HepG2 (cell line): ENCODE measurements around the gene CDR2L. TPM values are rescaled to one million over a fixed set of nuclear protein-coding genes. Genes with fewer than 3 reads are reported as not detected.
A peak's percentile ranks its signal among the peaks of the same experiment; 100 is the strongest.

Experiments
- FOXP1 ChIP-seq, 2 experiments: fragments of 450-650 bp in 1 of 2; IDR thresholded peaks; 2 replicates each; pipeline ENCODE4 v1.6.1; 2017 to 2018; ENCODE audit warnings: antibody characterized with exemption in 1 of 2
- MXD4 ChIP-seq: IDR thresholded peaks from 2 replicates; pipeline ENCODE4 v1.6.1; 2016; ENCODE audit warnings: mild to moderate bottlenecking, missing biosample characterization, missing genetic modification reagents
- NCOA2 ChIP-seq: sonication (generic); formaldehyde crosslinking; IDR thresholded peaks from 2 replicates; pipeline ENCODE4 v1.8.0; 2022; ENCODE audit warnings: inconsistent platforms
- NR1H2 ChIP-seq: sonication (generic); formaldehyde crosslinking; IDR thresholded peaks from 2 replicates; pipeline ENCODE4 v1.8.1; 2022; ENCODE audit warnings: low read depth, missing genetic modification reagents, borderline replicate concordance
- POGZ ChIP-seq: sonication (generic); formaldehyde crosslinking; IDR thresholded peaks from 2 replicates; pipeline ENCODE4 v1.4.0; 2020; ENCODE audit warnings: mild to moderate bottlenecking, missing genetic modification reagents
- SRY ChIP-seq: sonication (generic); formaldehyde crosslinking; IDR thresholded peaks from 2 replicates; pipeline ENCODE4 v1.8.0; 2022; ENCODE audit warnings: mild to moderate bottlenecking, missing genetic modification reagents
- SSRP1 ChIP-seq: IDR thresholded peaks from 2 replicates; pipeline ENCODE4 v1.6.1; 2016; ENCODE audit warnings: control low read depth
- TBX3 ChIP-seq: fragments of 450-650 bp; IDR thresholded peaks from 2 replicates; pipeline ENCODE4 v1.6.1; 2017; ENCODE audit warnings: antibody characterized with exemption, mild to moderate bottlenecking, inconsistent platforms, borderline replicate concordance
- ZNF230 ChIP-seq: sonication (generic); formaldehyde crosslinking; IDR thresholded peaks from 2 replicates; pipeline ENCODE4 v1.4.0; 2020; ENCODE audit warnings: mild to moderate bottlenecking, missing genetic modification reagents
- ZNF256 ChIP-seq: sonication (generic); formaldehyde crosslinking; conservative IDR thresholded peaks from 2 replicates; pipeline ENCODE4 v1.4.0; 2020; ENCODE audit warnings: missing genetic modification reagents
- ZNF263 ChIP-seq: sonication (generic); formaldehyde crosslinking; IDR thresholded peaks from 2 replicates; pipeline ENCODE4 v1.4.0; 2020; ENCODE audit warnings: missing genetic modification reagents
- ZNF570 ChIP-seq: sonication (generic); formaldehyde crosslinking; IDR thresholded peaks from 2 replicates; pipeline ENCODE4 v1.4.0; 2020; ENCODE audit warnings: mild to moderate bottlenecking, missing genetic modification reagents, borderline replicate concordance
- ZNF749 ChIP-seq: sonication (generic); formaldehyde crosslinking; IDR thresholded peaks from 2 replicates; pipeline ENCODE4 v1.8.0; 2022; ENCODE audit warnings: mild to moderate bottlenecking, missing genetic modification reagents, moderate library complexity, borderline replicate concordance
- ZNF776 ChIP-seq: sonication (generic); formaldehyde crosslinking; IDR thresholded peaks from 2 replicates; pipeline ENCODE4 v1.4.0; 2020; ENCODE audit warnings: mild to moderate bottlenecking, missing genetic modification reagents
- ZNF788 ChIP-seq: sonication (generic); formaldehyde crosslinking; IDR thresholded peaks from 2 replicates; pipeline ENCODE4 v1.5.0; 2020; ENCODE audit warnings: mild to moderate bottlenecking, missing genetic modification reagents, borderline replicate concordance
- ZSCAN12 ChIP-seq: sonication (generic); formaldehyde crosslinking; IDR thresholded peaks from 2 replicates; pipeline ENCODE4 v1.9.0; 2021; ENCODE audit warnings: mild to moderate bottlenecking, missing genetic modification reagents
- polyA plus RNA-seq, 8 experiments: library from polyadenylated mRNA; depleted of rRNA in 3 of 8; stranded (reverse) in 7 of 8; unstranded in 1 of 8; fragments of >200 nt; fragmentation: Illumina TruSeq in 4 of 8; extraction: Trizol in 4 of 8; gene quantifications; 2 replicates each; pipeline versions ENCODE4 v1.2.1 to v1.2.3, GENCODE V29; 2011 to 2016; ENCODE audit warnings: low read depth in 4 of 8, missing spikeins in 1 of 8, mixed read lengths in 1 of 8; ENCODE audit not compliant: insufficient read depth in 1 of 8
- total RNA-seq, 5 experiments: library from RNA; depleted of rRNA; stranded (reverse); fragments of >200 nt; fragmentation: Illumina TruSeq; extraction: Trizol; gene quantifications; 2 replicates each; pipeline ENCODE4 v1.2.3, GENCODE V29; 2016; ENCODE audit warnings: low read depth in 1 of 5
- TF ChIP-seq, protein P1 (sequence below): sonication (generic); formaldehyde crosslinking; IDR thresholded peaks from 2 replicates; pipeline ENCODE4 v1.8.0; 2022; ENCODE audit warnings: missing genetic modification reagents, mild to moderate bottlenecking, moderate library complexity, borderline replicate concordance
- TF ChIP-seq, protein P2 (sequence below): sonication (generic); formaldehyde crosslinking; IDR thresholded peaks from 2 replicates; pipeline ENCODE4 v1.8.1; 2023; ENCODE audit warnings: missing genetic modification reagents, inconsistent platforms, borderline replicate concordance
- TF ChIP-seq, protein P3 (sequence below): sonication (generic); formaldehyde crosslinking; IDR thresholded peaks from 2 replicates; pipeline ENCODE4 v1.5.0; 2020; ENCODE audit warnings: mild to moderate bottlenecking, missing genetic modification reagents
- TF ChIP-seq, protein P4 (sequence below): sonication (generic); formaldehyde crosslinking; IDR thresholded peaks from 2 replicates; pipeline ENCODE4 v1.4.0; 2020; ENCODE audit warnings: missing genetic modification reagents
- TF ChIP-seq, protein P5 (sequence below): sonication (generic); formaldehyde crosslinking; IDR thresholded peaks from 2 replicates; pipeline ENCODE4 v1.9.0; 2022; ENCODE audit warnings: low read depth, missing genetic modification reagents

The CDR2L gene
- total and polyA plus RNA-seq, 2 of the 13 experiments (the other 11 are each of a cell fraction or from before 2014, with no cell fraction given), result 1.9 to 2.1 TPM

DNA sequence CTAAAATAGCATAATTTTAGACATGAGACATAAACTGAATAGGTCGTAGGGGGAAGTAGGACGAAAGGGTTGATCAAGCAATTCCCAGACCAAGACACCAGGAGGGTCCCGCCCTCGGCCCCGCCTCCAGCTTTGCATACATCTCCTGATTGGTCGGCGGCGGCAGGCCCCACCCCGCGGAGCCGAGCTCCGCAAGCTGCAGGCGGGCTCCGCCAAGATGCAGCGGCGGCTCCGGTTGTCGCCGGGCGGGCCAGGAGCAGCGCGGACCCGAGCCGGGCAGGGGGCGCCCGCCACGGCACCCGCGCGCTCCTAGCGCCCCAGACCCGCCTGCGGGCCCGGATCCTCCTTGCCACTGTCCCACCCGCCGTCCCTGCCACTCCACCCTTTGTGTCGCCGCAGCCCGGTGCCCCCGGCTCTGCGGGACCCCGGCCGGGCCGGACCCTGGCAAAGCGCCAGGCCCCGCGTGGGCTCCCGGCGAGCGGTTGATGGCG, at the start of gene CDR2L (continued):
- TF ChIP-seq, protein P1, sequence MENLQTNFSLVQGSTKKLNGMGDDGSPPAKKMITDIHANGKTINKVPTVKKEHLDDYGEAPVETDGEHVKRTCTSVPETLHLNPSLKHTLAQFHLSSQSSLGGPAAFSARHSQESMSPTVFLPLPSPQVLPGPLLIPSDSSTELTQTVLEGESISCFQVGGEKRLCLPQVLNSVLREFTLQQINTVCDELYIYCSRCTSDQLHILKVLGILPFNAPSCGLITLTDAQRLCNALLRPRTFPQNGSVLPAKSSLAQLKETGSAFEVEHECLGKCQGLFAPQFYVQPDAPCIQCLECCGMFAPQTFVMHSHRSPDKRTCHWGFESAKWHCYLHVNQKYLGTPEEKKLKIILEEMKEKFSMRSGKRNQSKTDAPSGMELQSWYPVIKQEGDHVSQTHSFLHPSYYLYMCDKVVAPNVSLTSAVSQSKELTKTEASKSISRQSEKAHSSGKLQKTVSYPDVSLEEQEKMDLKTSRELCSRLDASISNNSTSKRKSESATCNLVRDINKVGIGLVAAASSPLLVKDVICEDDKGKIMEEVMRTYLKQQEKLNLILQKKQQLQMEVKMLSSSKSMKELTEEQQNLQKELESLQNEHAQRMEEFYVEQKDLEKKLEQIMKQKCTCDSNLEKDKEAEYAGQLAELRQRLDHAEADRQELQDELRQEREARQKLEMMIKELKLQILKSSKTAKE, result no peak
- TF ChIP-seq ZNF776 (0 out of 2 replicates have a peak, but pooled peaks have one; percentile 82), ZNF230 (CRISPR knock-in tag) (no peak), MXD4 (CRISPR knock-in tag) (no peak), ZNF256 (no peak), ZNF788 (CRISPR knock-in tag) (no peak; the same call in 1 of the 2 replicates), ZNF263 (CRISPR knock-in tag) (no peak), NR1H2 (CRISPR knock-in tag) (no peak), ZNF570 (no peak), ZSCAN12 (CRISPR knock-in tag) (0 out of 2 replicates have a peak, but pooled peaks have one; percentile 22), FOXP1 (IDR thresholded peaks at IDR 0.05) (no peak), FOXP1 (CRISPR knock-in tag; IDR thresholded peaks at IDR 0.05) (no peak), SSRP1 (CRISPR knock-in tag) (no peak), NCOA2 (CRISPR knock-in tag) (no peak), SRY (no peak), TBX3 (no peak), ZNF749 (CRISPR knock-in tag) (peak; percentile 84), POGZ (no peak)
- TF ChIP-seq, protein P2, sequence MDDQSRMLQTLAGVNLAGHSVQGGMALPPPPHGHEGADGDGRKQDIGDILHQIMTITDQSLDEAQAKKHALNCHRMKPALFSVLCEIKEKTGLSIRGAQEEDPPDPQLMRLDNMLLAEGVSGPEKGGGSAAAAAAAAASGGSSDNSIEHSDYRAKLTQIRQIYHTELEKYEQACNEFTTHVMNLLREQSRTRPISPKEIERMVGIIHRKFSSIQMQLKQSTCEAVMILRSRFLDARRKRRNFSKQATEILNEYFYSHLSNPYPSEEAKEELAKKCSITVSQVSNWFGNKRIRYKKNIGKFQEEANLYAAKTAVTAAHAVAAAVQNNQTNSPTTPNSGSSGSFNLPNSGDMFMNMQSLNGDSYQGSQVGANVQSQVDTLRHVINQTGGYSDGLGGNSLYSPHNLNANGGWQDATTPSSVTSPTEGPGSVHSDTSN (CRISPR knock-in tag), result no peak
- TF ChIP-seq, protein P3, sequence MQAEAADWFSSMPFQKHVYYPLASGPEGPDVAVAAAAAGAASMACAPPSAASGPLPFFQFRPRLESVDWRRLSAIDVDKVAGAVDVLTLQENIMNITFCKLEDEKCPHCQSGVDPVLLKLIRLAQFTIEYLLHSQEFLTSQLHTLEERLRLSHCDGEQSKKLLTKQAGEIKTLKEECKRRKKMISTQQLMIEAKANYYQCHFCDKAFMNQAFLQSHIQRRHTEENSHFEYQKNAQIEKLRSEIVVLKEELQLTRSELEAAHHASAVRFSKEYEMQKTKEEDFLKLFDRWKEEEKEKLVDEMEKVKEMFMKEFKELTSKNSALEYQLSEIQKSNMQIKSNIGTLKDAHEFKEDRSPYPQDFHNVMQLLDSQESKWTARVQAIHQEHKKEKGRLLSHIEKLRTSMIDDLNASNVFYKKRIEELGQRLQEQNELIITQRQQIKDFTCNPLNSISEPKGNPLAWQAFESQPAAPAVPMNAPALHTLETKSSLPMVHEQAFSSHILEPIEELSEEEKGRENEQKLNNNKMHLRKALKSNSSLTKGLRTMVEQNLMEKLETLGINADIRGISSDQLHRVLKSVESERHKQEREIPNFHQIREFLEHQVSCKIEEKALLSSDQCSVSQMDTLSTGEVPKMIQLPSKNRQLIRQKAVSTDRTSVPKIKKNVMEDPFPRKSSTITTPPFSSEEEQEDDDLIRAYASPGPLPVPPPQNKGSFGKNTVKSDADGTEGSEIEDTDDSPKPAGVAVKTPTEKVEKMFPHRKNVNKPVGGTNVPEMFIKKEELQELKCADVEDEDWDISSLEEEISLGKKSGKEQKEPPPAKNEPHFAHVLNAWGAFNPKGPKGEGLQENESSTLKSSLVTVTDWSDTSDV (CRISPR knock-in tag), result no peak
- TF ChIP-seq, protein P4, sequence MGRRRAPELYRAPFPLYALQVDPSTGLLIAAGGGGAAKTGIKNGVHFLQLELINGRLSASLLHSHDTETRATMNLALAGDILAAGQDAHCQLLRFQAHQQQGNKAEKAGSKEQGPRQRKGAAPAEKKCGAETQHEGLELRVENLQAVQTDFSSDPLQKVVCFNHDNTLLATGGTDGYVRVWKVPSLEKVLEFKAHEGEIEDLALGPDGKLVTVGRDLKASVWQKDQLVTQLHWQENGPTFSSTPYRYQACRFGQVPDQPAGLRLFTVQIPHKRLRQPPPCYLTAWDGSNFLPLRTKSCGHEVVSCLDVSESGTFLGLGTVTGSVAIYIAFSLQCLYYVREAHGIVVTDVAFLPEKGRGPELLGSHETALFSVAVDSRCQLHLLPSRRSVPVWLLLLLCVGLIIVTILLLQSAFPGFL, result no peak
- TF ChIP-seq, protein P5, sequence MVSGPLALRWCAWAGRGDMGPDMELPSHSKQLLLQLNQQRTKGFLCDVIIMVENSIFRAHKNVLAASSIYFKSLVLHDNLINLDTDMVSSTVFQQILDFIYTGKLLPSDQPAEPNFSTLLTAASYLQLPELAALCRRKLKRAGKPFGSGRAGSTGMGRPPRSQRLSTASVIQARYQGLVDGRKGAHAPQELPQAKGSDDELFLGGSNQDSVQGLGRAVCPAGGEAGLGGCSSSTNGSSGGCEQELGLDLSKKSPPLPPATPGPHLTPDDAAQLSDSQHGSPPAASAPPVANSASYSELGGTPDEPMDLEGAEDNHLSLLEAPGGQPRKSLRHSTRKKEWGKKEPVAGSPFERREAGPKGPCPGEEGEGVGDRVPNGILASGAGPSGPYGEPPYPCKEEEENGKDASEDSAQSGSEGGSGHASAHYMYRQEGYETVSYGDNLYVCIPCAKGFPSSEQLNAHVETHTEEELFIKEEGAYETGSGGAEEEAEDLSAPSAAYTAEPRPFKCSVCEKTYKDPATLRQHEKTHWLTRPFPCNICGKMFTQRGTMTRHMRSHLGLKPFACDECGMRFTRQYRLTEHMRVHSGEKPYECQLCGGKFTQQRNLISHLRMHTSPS (CRISPR knock-in tag), result no peak
